Central memory CD8-positive, alpha-beta T cell (primary cell): ENCODE results near the gene CORO1C.

Source experiments
- ATAC-seq: fragments of 150-1000 bp; cut with Tn5 transposase; replicated peaks from 2 replicates; pipeline ENCODE4 v1.10.0; 2022; ENCODE audit warnings: mild to moderate bottlenecking, moderate FRiP score, moderate number of reproducible peaks; ENCODE audit not compliant: poor library complexity, severe bottlenecking; ENCODE audit errors: extremely low read depth
- DNase-seq, 2 donors: peaks; one replicate each; pipeline ENCODE4 v3.0.0; 2021; ENCODE audit warnings: low spot score in 2 of 2
- H3K27ac Mint-ChIP-seq: one replicate; pipeline ENCODE4 v1.8.0; 2022; ENCODE audit warnings: low read depth, mild to moderate bottlenecking, moderate library complexity, mixed read lengths
- H3K27me3 Mint-ChIP-seq: one replicate; pipeline ENCODE4 v1.8.0; 2022; ENCODE audit warnings: mixed read lengths
- H3K36me3 Mint-ChIP-seq: one replicate; pipeline ENCODE4 v1.8.0; 2022; ENCODE audit warnings: mild to moderate bottlenecking, moderate library complexity, mixed read lengths; ENCODE audit not compliant: insufficient read depth
- H3K4me1 Mint-ChIP-seq: one replicate; pipeline ENCODE4 v1.8.0; 2022; ENCODE audit warnings: mixed read lengths
- H3K4me3 Mint-ChIP-seq: one replicate; pipeline ENCODE4 v1.8.0; 2022; ENCODE audit warnings: mild to moderate bottlenecking, moderate library complexity, mixed read lengths
- H3K9me3 Mint-ChIP-seq: one replicate; pipeline ENCODE4 v1.8.0; 2022; ENCODE audit warnings: mixed read lengths

The CORO1C gene

DNA sequence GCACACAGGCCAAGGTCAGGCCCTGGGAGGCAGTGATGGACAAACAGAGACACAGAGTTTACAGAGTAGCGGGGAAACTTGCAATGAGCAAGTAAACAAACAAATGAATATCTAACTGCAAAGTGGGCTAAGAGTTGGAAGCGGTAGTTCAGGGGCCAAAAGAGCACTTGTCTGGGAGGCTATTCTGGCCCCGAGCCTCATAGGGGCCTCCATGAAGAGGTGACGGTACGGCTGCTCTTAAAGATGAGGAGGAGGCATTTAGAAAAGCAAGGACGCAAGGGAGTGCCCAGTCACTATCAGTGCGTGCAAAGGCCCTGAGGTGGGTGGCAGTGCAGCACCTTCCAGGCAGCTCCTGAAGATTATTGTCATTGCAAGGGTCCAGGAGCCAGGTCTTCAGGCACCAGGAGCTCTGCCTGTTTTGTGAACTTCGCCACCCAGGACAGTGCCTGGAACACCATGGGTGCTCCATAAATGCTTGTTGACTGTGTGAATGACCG lies 129.1 kb downstream of the CORO1C start:
- Mint-ChIP-seq H3K36me3 (peaks cover 5% of the 10 kb centered on the region), H3K4me1 (no peaks in the 10 kb centered on the region), H3K4me3 (no peak overlapping the region), H3K27ac (no peak overlapping the region), H3K9me3 (no peaks in the 10 kb centered on the region), H3K27me3 (no peaks in the 10 kb centered on the region)
- DNase-seq (no peak), ATAC-seq (no peak)

GRCh38 chr12:108600702-108601007 lies 130.7 kb downstream of the CORO1C start:
- no peak overlapping the region for H3K4me3 Mint-ChIP-seq
- H3K4me1 Mint-ChIP-seq, result no peaks in the 10 kb centered on the region
- H3K27ac Mint-ChIP-seq, result no peak overlapping the region
- H3K9me3 Mint-ChIP-seq, result no peaks in the 10 kb centered on the region
- H3K27me3 Mint-ChIP-seq, result no peaks in the 10 kb centered on the region
- DNase-seq, result no peak
- ATAC-seq, result no peak
- H3K36me3 Mint-ChIP-seq, result peaks cover under 1% of the 10 kb centered on the region

DNA sequence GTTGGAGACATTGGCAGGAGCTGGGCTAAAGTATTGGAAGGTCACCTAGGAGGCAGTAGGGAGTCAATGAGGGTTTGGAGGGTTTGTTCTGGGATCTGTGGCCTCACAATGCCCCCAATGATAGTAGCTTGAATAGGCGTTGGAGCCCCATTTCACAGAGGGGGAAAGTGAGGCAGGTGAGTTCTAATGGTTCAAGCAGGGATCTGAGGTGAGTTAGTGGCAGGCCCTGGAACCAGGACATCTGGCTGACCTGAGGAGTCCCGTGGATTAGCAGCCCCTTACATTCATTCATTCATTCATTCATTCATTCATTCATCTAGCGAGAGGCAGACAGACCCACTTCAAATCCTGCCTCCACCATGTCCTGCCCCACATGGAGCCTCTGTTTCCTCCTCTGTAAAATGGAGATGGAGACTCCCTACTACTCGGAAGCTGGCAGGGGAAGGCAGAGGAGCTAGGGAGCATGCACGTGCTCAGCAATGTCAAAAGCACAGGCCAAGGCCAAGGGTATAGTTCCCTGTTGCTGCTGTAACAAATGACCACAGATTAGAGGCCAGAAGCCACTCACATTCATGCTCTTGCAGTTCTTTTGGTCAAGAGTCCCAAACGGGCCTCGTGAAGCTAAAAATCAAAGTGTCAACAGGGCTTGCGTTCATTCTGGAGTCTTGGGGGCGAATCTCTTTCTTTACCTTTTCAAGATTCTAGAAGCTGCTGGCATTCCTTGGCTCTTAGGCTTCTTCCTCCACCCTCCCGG lies 131.2 kb downstream of the CORO1C start:
- Mint-ChIP-seq H3K36me3 (no peaks in the 10 kb centered on the region), H3K4me3 (no peak overlapping the region), H3K4me1 (no peaks in the 10 kb centered on the region), H3K27ac (no peak overlapping the region), H3K9me3 (no peaks in the 10 kb centered on the region), H3K27me3 (no peaks in the 10 kb centered on the region)
- no peak for DNase-seq
- ATAC-seq, result no peak

DNA sequence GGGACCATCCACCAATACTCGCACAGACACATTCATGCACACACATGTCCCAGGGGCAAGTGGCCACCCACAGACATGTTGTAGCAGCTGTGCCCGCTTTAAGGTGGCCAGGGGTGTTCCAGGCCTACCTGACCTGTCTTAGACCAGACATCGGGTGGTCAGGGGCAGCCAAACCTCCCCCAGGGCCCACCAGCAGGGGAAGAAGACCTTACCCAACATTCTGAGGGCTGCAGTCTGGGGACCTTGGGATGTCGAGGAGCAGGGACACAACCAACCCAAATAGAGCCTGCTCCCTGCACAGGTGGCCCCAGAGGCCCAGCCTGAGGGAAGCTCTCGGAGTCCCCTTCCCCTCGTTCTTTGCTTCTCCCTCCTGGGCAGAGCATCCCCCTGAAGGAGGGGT lies 131.8 kb downstream of the CORO1C start:
- Mint-ChIP-seq H3K4me1 (no peaks in the 10 kb centered on the region), H3K27me3 (no peaks in the 10 kb centered on the region), H3K36me3 (no peaks in the 10 kb centered on the region), H3K9me3 (no peaks in the 10 kb centered on the region), H3K27ac (no peak overlapping the region), H3K4me3 (no peak overlapping the region)
- ATAC-seq, result no peak
- no peak for DNase-seq

DNA sequence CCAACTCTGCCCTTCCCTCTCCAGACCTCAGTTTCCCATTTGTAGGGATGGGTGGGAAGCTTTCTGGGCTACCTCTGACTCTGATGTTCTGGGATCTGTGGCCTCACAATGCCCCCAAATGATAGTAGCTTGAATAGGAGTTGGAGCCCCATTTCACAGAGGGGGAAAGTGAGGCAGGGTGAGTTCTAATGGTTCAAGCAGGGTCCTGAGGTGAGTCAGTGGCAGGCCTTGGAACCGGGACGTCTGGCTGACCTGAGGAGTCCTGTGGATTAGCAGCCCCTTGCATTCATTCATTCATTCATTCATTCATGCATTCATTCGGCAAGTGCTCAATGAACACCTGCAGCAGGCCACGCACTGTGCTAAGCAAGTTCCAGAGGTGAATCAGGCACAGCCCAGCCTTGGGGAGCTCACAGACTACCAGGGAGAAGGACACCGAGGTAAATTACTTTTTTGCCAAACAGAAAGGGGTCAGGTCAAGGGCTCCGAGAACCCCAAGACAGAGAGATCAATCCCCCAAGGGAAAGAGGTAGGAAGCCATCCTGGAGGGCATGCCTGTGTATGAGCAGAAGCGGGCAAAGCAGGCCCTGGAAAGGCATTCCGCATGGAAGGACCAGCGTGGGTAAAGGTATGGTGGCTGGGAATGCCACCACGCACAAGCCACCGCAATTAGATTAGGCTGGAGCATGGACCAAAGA lies 132.6 kb downstream of the CORO1C start:
- no peaks in the 10 kb centered on the region for H3K9me3 Mint-ChIP-seq
- H3K36me3 Mint-ChIP-seq, result no peaks in the 10 kb centered on the region
- no peaks in the 10 kb centered on the region for H3K27me3 Mint-ChIP-seq
- ATAC-seq (no peak), DNase-seq (no peak)
- H3K4me1 Mint-ChIP-seq, result no peaks in the 10 kb centered on the region
- H3K4me3 Mint-ChIP-seq, result no peak overlapping the region
- no peak overlapping the region for H3K27ac Mint-ChIP-seq

DNA sequence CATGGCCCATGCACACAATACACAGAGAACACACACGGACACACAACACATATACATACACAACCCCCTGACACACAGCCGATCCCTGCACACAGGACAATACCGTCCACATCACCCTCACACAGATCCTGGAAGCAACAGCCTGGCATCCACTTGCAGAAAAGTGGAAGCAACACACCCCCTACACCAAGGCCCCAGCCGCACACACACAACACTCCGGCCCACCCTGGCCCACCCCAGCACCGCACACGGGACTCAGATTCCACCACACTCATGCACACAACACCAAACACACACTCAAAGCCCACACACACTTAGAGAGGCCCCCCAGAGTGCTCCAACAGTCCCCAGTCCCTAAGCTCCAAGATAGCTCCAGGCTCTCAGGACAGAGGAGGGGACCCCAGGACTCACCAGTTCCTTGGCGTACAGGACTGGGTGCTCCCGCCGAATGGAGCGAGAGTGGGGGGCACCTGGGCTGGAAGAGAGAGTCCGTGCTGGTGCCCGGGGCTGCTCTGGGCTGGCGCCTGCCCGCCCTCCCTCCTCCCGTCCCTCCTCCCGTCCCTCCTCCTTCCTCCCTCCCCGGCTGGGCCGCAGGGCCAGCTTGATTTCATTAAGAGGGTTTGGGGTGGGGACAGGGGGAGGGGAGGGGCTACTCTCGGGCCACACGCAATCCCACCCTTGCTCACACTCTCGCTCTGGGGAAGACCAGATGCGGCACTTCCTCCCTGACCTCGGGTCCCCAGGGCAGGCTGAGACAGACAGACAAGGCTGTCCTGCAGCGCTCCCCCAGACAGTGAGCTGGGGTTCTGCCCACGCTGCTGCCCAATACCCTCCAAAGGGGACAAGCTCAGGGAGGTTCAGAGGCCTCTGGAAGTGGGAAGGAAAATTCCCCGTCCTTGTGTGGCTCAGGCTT lies 133.5 kb downstream of the CORO1C start, which contains the start of gene TMEM119:
Gene TMEM119, minus strand, starts transcription at position 526 of the 913 bp plus-strand sequence. CDS start 5,701 bp downstream, outside the sequence.
- H3K9me3 Mint-ChIP-seq, result no peaks in the 10 kb centered on the region
- no peak within 1 kb of the TSS for H3K27ac Mint-ChIP-seq
- no peaks in the 10 kb centered on the region for H3K27me3 Mint-ChIP-seq
- ATAC-seq (no peak), DNase-seq (no peak)
- no peaks in the 10 kb centered on the region for H3K4me1 Mint-ChIP-seq
- H3K4me3 Mint-ChIP-seq, result no peak within 1 kb of the TSS
- no peaks in the 10 kb centered on the region for H3K36me3 Mint-ChIP-seq

DNA sequence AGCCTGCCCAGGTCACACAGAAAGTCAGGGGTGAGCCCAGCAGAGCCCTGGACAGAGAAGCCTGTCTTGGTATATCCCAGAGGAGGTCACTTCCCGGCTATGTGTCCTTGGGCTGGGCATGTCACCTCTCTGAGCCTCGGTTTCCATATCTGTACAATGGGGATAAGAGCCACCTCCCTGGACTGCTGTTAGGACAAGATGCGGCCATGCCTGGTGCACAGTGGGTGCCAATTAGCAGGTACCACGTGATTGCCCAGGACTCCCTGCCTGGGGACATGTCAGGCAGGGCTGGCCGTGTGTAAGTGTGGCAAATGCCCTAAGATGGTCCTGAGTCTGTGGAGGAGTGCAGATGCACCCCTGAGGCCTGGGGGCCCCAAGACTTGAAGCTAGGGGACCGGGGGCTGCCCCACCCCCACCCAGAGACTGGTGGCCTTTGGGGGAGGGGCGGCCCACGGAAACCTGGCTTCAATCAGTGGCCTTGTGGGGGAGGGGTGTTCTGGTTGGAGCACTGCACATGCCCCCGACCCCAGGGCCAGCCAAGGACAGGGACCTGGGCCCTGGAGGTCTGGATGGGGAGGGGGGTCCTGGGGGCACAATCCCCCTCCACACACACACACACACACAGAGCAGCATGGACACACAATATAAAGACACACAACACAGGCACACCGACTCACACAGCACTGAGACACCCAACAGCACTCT lies 134.3 kb downstream of the CORO1C start:
- DNase-seq (no peak), ATAC-seq (no peak)
- Mint-ChIP-seq H3K4me3 (no peak overlapping the region), H3K9me3 (no peaks in the 10 kb centered on the region), H3K36me3 (no peaks in the 10 kb centered on the region), H3K27me3 (no peaks in the 10 kb centered on the region), H3K27ac (no peak overlapping the region), H3K4me1 (no peaks in the 10 kb centered on the region)

DNA sequence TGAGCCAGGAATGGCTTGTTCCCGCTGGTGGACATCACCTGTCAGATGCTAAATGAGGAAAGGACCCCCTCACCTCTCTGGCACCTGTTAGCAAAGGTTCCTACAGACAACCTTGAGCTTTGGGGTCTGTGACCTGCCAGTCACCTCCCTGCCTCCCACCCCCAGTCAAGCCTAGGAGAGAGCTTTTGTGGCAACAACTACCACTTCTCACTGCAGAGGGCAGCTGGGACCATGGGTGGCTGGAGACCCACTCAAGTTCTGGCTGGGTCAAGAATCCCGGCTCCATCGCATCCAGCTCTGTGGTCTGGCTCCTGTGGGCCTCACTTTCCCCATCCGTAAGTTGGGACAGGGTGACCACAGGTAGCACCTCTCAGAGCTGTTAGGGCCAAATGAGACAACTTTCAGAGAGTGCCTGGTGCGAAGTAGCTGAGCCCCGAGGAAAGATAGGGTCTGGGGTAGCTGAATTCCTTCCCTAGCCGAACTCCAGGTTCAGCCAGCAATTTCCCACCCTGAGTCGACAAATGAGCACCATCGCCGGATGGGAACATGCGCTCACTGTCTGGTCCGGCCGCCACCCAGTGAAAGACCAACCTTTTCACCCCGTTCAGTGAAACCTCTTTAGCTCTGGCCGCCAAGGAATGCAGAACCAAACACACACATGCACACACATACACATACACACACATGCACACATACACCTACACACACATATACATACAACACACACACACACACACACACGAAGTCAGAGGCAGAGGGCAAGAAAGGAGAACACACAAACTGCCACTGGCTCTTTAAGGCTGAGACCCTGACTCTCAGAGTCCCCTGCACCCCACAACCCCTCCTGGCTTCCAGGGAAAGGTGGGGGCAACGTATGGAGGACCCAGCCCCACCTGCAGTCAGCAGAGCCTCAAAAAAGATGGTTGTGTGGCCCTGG lies 135.3 kb downstream of the CORO1C start:
- ATAC-seq, result no peak
- H3K27me3 Mint-ChIP-seq, result no peaks in the 10 kb centered on the region

More for the DNA sequence above, 135.3 kb downstream of the CORO1C start:
- H3K4me1 Mint-ChIP-seq, result no peaks in the 10 kb centered on the region
- H3K9me3 Mint-ChIP-seq, result no peaks in the 10 kb centered on the region
- no peak overlapping the region for H3K27ac Mint-ChIP-seq
- no peak overlapping the region for H3K4me3 Mint-ChIP-seq
- H3K36me3 Mint-ChIP-seq, result no peaks in the 10 kb centered on the region
- DNase-seq, result no peak
